Activated T-helper 2 cell treated with anti-CD3 and anti-CD28 coated beads, Interferon-gamma antibody, Interleukin-2, Interleukin-4, amounts not matched to agents 10 μg/mL and 5 μg/mL and 100 μg/mL, durations not matched to agents 14 hours and 24 hours and 36 hours (primary cell): ENCODE measurements around the gene TXNDC16. TPM values are rescaled to one million over a fixed set of nuclear protein-coding genes. Genes with fewer than 3 reads are reported as not detected.

ENCODE experiments used
- DNase-seq: peaks from one replicate; pipeline ENCODE4 v3.0.0; 2021; ENCODE audit warnings: low spot score
- H3K27ac Mint-ChIP-seq: one replicate; pipeline ENCODE4 v1.8.0; 2021; ENCODE audit warnings: mixed read lengths
- H3K27me3 Mint-ChIP-seq: one replicate; pipeline ENCODE4 v1.8.0; 2021; ENCODE audit warnings: low read depth, mixed read lengths
- H3K36me3 Mint-ChIP-seq: one replicate; pipeline ENCODE4 v1.8.0; 2021; ENCODE audit warnings: low read depth, mixed read lengths
- H3K4me1 Mint-ChIP-seq: one replicate; pipeline ENCODE4 v1.8.0; 2021; ENCODE audit warnings: low read depth, mixed read lengths
- H3K4me3 Mint-ChIP-seq: one replicate; pipeline ENCODE4 v1.8.0; 2021; ENCODE audit warnings: low read depth, mild to moderate bottlenecking, moderate library complexity, mixed read lengths
- H3K9me3 Mint-ChIP-seq: one replicate; pipeline ENCODE4 v1.8.0; 2021; ENCODE audit warnings: mixed read lengths
- intact Hi-C: fragments of 100-400 bp; cut with micrococcal nuclease; formaldehyde crosslinking; loops from one replicate; pipeline ENCODE4 v1.15.1; 2023
- total RNA-seq: library from RNA; stranded (reverse); gene quantifications from 2 replicates; pipeline ENCODE4 v1.2.3, GENCODE V29; 2022

Gene TXNDC16
- total RNA-seq, 1 donor from 2014 or later = 5.2 TPM

- Mint-ChIP-seq H3K9me3 (no peaks in the 10 kb centered on the region), H3K27ac (no peak overlapping the region), H3K27me3 (peaks cover 41% of the 10 kb centered on the region), H3K4me3 (peak overlapping the region; percentile 90), H3K4me1 (peaks cover 24% of the 10 kb centered on the region), H3K36me3 (no peaks in the 10 kb centered on the region)
- intact Hi-C loops = loop anchor here (2.0 to 10.0 kb wide), 9 partner anchors 23 to 901 kb away; partner anchors contain the start of genes DDHD1 and GNPNAT1
- peak; percentile 65 for DNase-seq
These were observed 1.6 kb upstream of the TXNDC16 start for GRCh38 chr14:52553671-52554575.

- no peaks in the 10 kb centered on the region for H3K9me3 Mint-ChIP-seq
- peak; percentile 48 for DNase-seq
- H3K4me3 Mint-ChIP-seq = peak overlapping the region; percentile 90
- H3K4me1 Mint-ChIP-seq = peaks cover 24% of the 10 kb centered on the region
- H3K27ac Mint-ChIP-seq = no peak overlapping the region
- H3K36me3 Mint-ChIP-seq = no peaks in the 10 kb centered on the region
- intact Hi-C loops = loop anchor here (2.0 to 10.0 kb wide), 9 partner anchors 22 to 900 kb away; partner anchors contain the start of genes DDHD1 and GNPNAT1
- H3K27me3 Mint-ChIP-seq = peaks cover 34% of the 10 kb centered on the region
These were observed 831 bp upstream of the TXNDC16 start for GRCh38 chr14:52553002-52553670.

GRCh38 chr14:52551696-52552062 lies 626 bp downstream of the TXNDC16 start:
- Mint-ChIP-seq H3K27me3 (peaks cover 24% of the 10 kb centered on the region), H3K4me1 (peaks cover 24% of the 10 kb centered on the region), H3K4me3 (peak overlapping the region; percentile 84), H3K9me3 (no peaks in the 10 kb centered on the region), H3K36me3 (no peaks in the 10 kb centered on the region), H3K27ac (peak overlapping the region; percentile 77)
- intact Hi-C loops = loop anchor here (1.0 to 10.0 kb wide), 10 partner anchors 21 to 899 kb away; partner anchors contain the start of genes DDHD1 and GNPNAT1
- DNase-seq = no peak

GRCh38 chr14:52551205-52551604 lies 1.1 kb downstream of the TXNDC16 start:
- Mint-ChIP-seq H3K4me1 (peaks cover 24% of the 10 kb centered on the region), H3K4me3 (peak overlapping the region; percentile 84), H3K9me3 (no peaks in the 10 kb centered on the region), H3K36me3 (no peaks in the 10 kb centered on the region), H3K27me3 (peaks cover 19% of the 10 kb centered on the region), H3K27ac (peak overlapping the region; percentile 77)
- no peak for DNase-seq
- intact Hi-C loops = loop anchor here (5.0 to 10.0 kb wide), 6 partner anchors 84 to 241 kb away; partner anchors contain the start of gene GNPNAT1

- intact Hi-C loops = loop anchor here (5.0 to 10.0 kb wide), 6 partner anchors 84 to 242 kb away; partner anchors contain the start of gene GNPNAT1
- Mint-ChIP-seq H3K36me3 (no peaks in the 10 kb centered on the region), H3K9me3 (no peaks in the 10 kb centered on the region), H3K4me1 (peaks cover 24% of the 10 kb centered on the region), H3K27me3 (peaks cover 14% of the 10 kb centered on the region), H3K4me3 (peak overlapping the region; percentile 84), H3K27ac (no peak overlapping the region)
- no peak for DNase-seq
These were observed 1.6 kb downstream of the TXNDC16 start for GRCh38 chr14:52550661-52551060.

- Mint-ChIP-seq H3K36me3 (peaks cover 2% of the 10 kb centered on the region), H3K4me3 (no peak overlapping the region), H3K27ac (no peak overlapping the region), H3K4me1 (peaks cover 19% of the 10 kb centered on the region), H3K27me3 (no peaks in the 10 kb centered on the region), H3K9me3 (no peaks in the 10 kb centered on the region)
- intact Hi-C loops = no loop called here
- no peak for DNase-seq
These were observed 4.8 kb downstream of the TXNDC16 start for GRCh38 chr14:52547526-52547925.

- intact Hi-C loops = no loop called here
- H3K4me1 Mint-ChIP-seq = peaks cover 19% of the 10 kb centered on the region
- DNase-seq = no peak
- peaks cover 2% of the 10 kb centered on the region for H3K36me3 Mint-ChIP-seq
- H3K27ac Mint-ChIP-seq = no peak overlapping the region
- no peaks in the 10 kb centered on the region for H3K9me3 Mint-ChIP-seq
- H3K4me3 Mint-ChIP-seq = no peak overlapping the region
- no peaks in the 10 kb centered on the region for H3K27me3 Mint-ChIP-seq
These were observed 5.3 kb downstream of the TXNDC16 start for GRCh38 chr14:52547027-52547426.

GRCh38 chr14:52546318-52546670 lies 6.0 kb downstream of the TXNDC16 start:
- H3K27me3 Mint-ChIP-seq = no peaks in the 10 kb centered on the region
- no peak overlapping the region for H3K27ac Mint-ChIP-seq
- intact Hi-C loops = no loop called here
- H3K9me3 Mint-ChIP-seq = no peaks in the 10 kb centered on the region
- H3K36me3 Mint-ChIP-seq = peaks cover 2% of the 10 kb centered on the region
- H3K4me3 Mint-ChIP-seq = no peak overlapping the region
- no peak for DNase-seq
- peaks cover 12% of the 10 kb centered on the region for H3K4me1 Mint-ChIP-seq

GRCh38 chr14:52545584-52546317 lies 6.6 kb downstream of the TXNDC16 start:
- Mint-ChIP-seq H3K27ac (no peak overlapping the region), H3K4me3 (no peak overlapping the region), H3K27me3 (no peaks in the 10 kb centered on the region), H3K9me3 (no peaks in the 10 kb centered on the region), H3K36me3 (peaks cover 3% of the 10 kb centered on the region), H3K4me1 (peaks cover 7% of the 10 kb centered on the region)
- DNase-seq = no peak
- intact Hi-C loops = no loop called here

- no peak overlapping the region for H3K4me3 Mint-ChIP-seq
- H3K36me3 Mint-ChIP-seq = peaks cover 36% of the 10 kb centered on the region
- peaks cover 6% of the 10 kb centered on the region for H3K4me1 Mint-ChIP-seq
- H3K27ac Mint-ChIP-seq = no peak overlapping the region
- no peak for DNase-seq
- no peaks in the 10 kb centered on the region for H3K9me3 Mint-ChIP-seq
- H3K27me3 Mint-ChIP-seq = no peaks in the 10 kb centered on the region
- intact Hi-C loops = no loop called here
These were observed 13.7 kb downstream of the TXNDC16 start for GRCh38 chr14:52538623-52539022.

GRCh38 chr14:52536269-52536668 lies 16.0 kb downstream of the TXNDC16 start:
- Mint-ChIP-seq H3K27ac (no peak overlapping the region), H3K9me3 (no peaks in the 10 kb centered on the region), H3K4me1 (peaks cover 6% of the 10 kb centered on the region), H3K36me3 (peaks cover 33% of the 10 kb centered on the region), H3K27me3 (no peaks in the 10 kb centered on the region), H3K4me3 (no peak overlapping the region)
- DNase-seq = no peak
- intact Hi-C loops = no loop called here

GRCh38 chr14:52531481-52531880 lies 20.8 kb downstream of the TXNDC16 start:
- Mint-ChIP-seq H3K36me3 (peaks cover 10% of the 10 kb centered on the region), H3K4me1 (no peaks in the 10 kb centered on the region), H3K27ac (no peak overlapping the region), H3K9me3 (no peaks in the 10 kb centered on the region), H3K4me3 (no peak overlapping the region), H3K27me3 (no peaks in the 10 kb centered on the region)
- intact Hi-C loops = loop anchor here (2.0 to 5.0 kb wide), 2 partner anchors 21 to 789 kb away; partner anchors contain the start of genes GPR137C and TXNDC16
- no peak for DNase-seq
